GM12875 (cell line): Measurements from ENCODE around the gene BSCL2.

Experiments used
- H3K4me3 ChIP-seq: one replicate; pipeline ENCODE4 v1.5.1; 2011; ENCODE audit warnings: low read depth, low read length, control low read depth
- TF ChIP-seq, protein P1 (sequence below): IDR thresholded peaks from 2 replicates; pipeline ENCODE4 v1.5.1; 2011; ENCODE audit warnings: low read depth, mild to moderate bottlenecking, control low read depth, inconsistent platforms, low read length, moderate library complexity, borderline replicate concordance; ENCODE audit not compliant: insufficient read depth

BSCL2 gene

DNA sequence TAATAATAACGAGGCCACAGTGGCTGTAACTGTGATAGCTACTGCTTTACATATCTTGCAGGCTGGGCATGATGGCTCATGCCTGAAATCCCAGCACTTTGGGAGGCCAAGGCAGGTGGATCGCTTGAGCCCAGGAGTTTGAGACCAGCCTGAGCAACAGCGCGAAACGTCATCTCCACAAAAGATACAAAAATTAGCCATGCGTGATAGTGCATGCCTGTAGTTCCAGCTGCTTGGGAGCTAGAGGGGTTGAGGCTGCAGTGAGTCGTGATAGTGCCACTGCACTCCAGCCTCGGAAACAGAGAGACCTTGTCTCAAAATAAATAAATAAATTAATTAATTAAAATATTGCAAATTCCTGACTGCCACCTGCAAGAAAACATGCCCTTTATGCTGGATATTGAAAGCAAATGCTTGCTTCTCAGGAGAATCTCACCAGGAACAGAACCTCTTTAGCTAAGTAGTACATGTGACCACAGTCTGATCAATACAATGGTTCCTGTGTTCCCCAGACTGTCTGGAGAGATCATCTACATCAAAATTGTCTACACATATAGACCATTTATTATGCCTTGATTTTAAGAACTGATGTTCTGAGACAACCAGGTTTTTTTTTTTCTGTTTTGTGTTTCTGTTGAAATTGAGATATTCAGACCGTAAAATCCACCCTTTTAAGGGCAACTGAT, 40.4 kb upstream of the BSCL2 start:
- TF ChIP-seq, protein P1, sequence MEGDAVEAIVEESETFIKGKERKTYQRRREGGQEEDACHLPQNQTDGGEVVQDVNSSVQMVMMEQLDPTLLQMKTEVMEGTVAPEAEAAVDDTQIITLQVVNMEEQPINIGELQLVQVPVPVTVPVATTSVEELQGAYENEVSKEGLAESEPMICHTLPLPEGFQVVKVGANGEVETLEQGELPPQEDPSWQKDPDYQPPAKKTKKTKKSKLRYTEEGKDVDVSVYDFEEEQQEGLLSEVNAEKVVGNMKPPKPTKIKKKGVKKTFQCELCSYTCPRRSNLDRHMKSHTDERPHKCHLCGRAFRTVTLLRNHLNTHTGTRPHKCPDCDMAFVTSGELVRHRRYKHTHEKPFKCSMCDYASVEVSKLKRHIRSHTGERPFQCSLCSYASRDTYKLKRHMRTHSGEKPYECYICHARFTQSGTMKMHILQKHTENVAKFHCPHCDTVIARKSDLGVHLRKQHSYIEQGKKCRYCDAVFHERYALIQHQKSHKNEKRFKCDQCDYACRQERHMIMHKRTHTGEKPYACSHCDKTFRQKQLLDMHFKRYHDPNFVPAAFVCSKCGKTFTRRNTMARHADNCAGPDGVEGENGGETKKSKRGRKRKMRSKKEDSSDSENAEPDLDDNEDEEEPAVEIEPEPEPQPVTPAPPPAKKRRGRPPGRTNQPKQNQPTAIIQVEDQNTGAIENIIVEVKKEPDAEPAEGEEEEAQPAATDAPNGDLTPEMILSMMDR = no peak
- no peak overlapping the region for H3K4me3 ChIP-seq

DNA sequence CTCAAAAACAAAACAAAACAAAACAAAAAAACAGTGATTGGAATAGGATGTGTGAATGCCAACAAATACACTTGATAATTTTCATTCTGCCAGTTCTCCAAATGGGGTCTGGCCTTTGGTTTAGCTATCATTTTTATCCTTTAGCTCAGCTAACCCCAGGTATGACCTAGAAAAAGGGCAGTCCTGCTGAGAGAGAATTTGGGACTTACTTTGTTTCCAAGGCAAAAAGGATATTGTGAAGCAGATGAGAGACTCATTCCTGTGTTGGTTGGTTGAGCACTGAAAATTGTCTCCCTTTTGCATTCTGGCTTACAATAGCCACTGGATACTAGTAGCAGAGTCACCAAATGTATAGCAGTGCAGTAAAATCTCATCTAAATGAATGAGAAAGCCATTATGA, 30.0 kb upstream of the BSCL2 start:
- TF ChIP-seq, protein P1 = no peak
- no peak overlapping the region for H3K4me3 ChIP-seq

DNA sequence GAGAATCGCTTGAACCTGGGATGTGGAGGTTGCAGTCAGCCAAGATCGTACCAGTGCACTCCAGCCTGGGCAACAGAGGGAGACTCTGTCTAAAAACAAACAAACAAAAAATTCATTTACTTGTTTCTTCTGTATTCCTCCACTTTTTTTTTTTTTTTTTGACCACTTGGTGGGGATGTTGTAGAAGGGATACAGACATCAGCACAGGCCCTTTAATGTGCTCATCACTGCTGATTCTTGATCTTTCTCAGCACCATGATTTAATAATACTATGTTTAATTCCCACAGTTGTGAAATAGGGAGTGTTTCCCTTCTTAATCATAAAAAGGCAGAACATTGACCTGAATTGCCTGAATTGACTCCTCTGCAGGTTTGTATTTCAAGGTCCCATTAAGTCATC, 25.6 kb upstream of the BSCL2 start:
- TF ChIP-seq, protein P1 = no peak
- H3K4me3 ChIP-seq = no peak overlapping the region

DNA sequence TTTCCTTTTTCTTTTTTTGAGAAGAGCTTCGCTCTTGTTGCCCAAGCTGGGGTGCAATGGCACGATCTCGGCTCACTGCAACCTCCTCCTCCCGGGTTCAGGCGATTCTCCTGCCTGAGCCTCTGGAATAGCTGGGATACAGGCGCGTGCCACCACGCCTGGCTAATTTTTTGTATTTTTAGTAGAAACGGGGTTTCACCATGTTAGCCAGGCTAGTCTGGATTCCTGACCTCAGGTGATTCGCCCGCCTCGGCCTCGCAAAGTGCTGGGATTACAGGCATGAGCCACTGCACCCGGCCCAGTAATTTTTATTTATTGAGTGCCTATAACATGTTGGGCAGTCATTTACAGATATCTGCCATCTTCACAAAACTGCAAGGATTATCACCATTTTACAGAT, 22.9 kb upstream of the BSCL2 start:
- peak overlapping the region; percentile 98 for H3K4me3 ChIP-seq

DNA sequence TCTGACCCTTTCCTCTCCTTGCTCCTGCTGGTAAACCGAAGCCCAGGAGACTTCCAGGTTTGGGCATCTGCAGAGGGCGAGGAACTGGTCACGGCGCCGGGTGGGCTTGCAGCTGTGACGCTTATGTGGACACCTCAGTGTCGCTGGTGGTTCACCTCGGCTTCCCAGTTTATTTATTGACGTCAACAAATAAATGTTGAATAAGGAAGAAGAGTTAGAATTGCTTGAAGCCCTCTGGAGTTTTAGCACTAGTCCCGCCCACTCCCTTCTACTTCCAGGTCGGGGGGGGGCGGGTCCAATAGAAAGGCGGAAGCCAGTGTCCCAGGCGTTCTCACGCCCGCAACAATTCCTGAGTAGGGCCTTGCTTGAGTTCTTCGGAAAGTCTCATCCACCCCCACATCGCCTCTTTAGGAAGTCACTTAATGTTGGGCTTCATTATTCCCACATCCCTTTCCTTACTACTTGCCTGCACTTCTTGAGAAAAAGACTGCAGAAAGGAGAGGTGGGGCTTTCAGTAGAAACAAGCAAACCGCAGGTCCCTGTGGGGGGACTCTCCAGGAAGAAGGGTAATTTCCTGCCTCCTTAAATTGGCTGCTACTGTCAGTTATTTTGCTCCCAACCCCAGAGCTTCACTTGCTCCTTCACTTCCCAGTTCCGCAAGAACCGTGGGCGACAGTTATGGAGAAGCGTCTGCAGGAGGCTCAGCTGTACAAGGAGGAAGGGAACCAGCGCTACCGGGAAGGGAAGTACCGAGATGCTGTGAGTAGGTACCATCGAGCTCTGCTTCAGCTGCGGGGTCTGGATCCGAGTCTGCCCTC, 21.2 kb upstream of the BSCL2 start, which contains the start of gene TTC9C:
TTC9C (plus strand) TSS at position 316 of the 818 bp plus-strand sequence; CDS start at position 679, 363 bp downstream.
- TF ChIP-seq, protein P1 = no peak
- peak within 1 kb of the TSS; percentile 98 for H3K4me3 ChIP-seq

DNA sequence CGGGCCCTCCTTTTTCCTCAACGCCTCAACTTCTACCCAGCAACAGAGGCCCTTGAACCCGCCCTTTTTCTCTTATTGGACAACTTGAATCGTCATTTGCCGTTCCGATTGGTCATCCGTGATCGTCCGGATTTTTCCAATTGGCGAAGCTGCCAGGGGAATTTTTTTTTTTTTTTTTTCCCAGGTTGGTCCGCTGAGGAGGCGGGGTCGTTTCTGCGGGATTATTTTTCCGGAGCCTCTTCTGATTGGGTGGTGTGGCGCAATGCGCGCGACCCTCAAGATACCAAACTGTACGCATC, 20.6 kb upstream of the BSCL2 start:
- H3K4me3 ChIP-seq = peak overlapping the region; percentile 98
- TF ChIP-seq, protein P1 = no peak

DNA sequence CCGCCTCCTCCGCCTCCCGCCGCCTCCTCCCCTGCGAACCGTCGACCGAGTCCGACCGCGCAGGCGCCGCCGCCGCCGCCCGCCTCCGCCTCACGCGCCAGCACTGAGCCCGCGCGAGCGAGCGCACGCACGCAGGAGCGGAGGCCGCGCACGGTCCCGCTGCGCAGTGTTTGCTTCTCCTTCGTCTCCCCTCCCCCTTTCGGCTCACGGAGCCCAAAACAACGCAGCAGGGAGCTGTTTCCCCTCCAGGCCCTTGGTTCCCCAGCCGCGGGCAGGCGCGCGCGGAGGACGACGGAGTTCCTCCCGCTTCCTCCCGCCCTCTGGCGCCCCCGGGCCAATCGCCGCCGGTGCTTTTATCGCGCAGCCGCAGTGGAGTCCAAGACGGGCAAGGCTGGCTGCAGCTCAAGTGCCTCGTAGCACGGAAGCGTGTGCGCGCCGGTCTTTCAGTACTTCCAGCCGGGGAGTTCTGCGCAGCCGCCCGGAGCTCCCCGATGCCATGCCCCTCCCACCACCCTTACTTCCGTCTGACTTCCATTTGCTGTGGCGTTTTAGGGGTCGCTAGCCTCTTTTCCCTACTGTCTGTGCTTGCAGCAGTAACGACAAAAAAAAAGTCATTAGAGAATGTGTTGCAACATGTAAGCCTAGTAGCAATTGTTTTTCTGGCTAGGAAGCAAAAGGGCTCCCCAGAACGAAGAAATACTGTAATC, 20.1 kb upstream of the BSCL2 start, which contains the start of gene HNRNPUL2:
HNRNPUL2 (minus strand) TSS at position 293 of the 707 bp plus-strand sequence. CDS start 301 bp downstream, outside the sequence.
- TF ChIP-seq, protein P1 = no peak
- H3K4me3 ChIP-seq = peak within 1 kb of the TSS; percentile 98
